ENCODE results near the gene KMT2B.

The KMT2B gene

GRCh38 chr19:35740423-35741202 is 22.8 kb downstream of the KMT2B start:
- Histone ChIP-seq H3K27me3 (ENCODE audit: control insufficient read depth, insufficient read depth, low read length) (no peaks in the 10 kb centered on the region), H3K9me3 (ENCODE audit: control insufficient read depth, low read length) (no peaks in the 10 kb centered on the region), H3K36me3 (ENCODE audit: control insufficient read depth, insufficient read depth, low read length) (peaks cover 4% of the 10 kb centered on the region), H3K9ac (ENCODE audit: low read length) (peak overlapping the region; percentile 52), H3K4me3 (ENCODE audit: low read length) (peak overlapping the region; percentile 69), H3K4me1 (ENCODE audit: control insufficient read depth, insufficient read depth, low read length) (peaks cover 18% of the 10 kb centered on the region)

- peaks cover 4% of the 10 kb centered on the region for H3K36me3 ChIP-seq (ENCODE audit: control insufficient read depth, insufficient read depth, low read length)
- peak overlapping the region; percentile 52 for H3K9ac ChIP-seq (ENCODE audit: low read length)
- peak overlapping the region; percentile 69 for H3K4me3 ChIP-seq (ENCODE audit: low read length)
- no peaks in the 10 kb centered on the region for H3K9me3 ChIP-seq (ENCODE audit: control insufficient read depth, low read length)
- no peaks in the 10 kb centered on the region for H3K27me3 ChIP-seq (ENCODE audit: control insufficient read depth, insufficient read depth, low read length)
- H3K4me1 ChIP-seq (ENCODE audit: control insufficient read depth, insufficient read depth, low read length) = peaks cover 23% of the 10 kb centered on the region
Observed at GRCh38 chr19:35741203-35741515, 23.4 kb downstream of the KMT2B start.

DNA sequence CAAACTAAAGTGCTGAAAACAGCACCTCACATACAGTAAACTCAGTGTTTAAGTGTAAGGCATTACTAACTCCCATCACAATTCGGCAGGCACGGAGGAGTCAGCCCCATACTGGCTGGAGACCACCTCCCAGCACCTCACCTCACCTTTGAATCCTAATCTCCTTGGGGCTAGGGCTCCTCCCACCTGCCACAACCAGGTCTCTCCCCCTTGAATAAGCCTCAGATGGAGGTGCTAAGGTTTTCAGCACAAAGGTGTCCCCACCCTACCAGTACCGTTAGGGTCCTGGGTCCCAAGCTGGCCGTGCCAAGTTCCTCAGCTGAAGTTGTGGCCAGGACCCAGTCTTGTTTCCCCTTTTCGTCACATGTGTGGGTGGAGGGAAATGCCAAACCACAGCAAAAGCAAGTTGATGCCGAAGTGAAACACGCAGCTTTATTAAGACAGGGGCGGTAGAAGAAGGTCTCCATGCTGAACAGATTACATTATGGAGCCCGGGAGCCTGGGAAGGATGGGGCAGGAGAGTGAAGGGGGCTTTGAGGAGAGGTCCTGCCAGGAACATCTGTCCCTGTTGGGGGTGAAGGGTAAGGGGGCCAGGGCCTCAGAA is 24.4 kb downstream of the KMT2B start, which contains the start of gene IGFLR1:
Gene IGFLR1 (minus strand): TSS at position 332 of the 604 bp plus-strand sequence. CDS start 1,272 bp downstream, outside the sequence.
- Histone ChIP-seq H3K27me3 (ENCODE audit: control insufficient read depth, insufficient read depth, low read length) (no peaks in the 10 kb centered on the region), H3K4me1 (ENCODE audit: control insufficient read depth, insufficient read depth, low read length) (peaks cover 27% of the 10 kb centered on the region), H3K36me3 (ENCODE audit: control insufficient read depth, insufficient read depth, low read length) (no peaks in the 10 kb centered on the region), H3K4me3 (ENCODE audit: low read length) (no peak within 1 kb of the TSS), H3K9me3 (ENCODE audit: control insufficient read depth, low read length) (no peaks in the 10 kb centered on the region), H3K9ac (ENCODE audit: low read length) (no peak within 1 kb of the TSS)

DNA sequence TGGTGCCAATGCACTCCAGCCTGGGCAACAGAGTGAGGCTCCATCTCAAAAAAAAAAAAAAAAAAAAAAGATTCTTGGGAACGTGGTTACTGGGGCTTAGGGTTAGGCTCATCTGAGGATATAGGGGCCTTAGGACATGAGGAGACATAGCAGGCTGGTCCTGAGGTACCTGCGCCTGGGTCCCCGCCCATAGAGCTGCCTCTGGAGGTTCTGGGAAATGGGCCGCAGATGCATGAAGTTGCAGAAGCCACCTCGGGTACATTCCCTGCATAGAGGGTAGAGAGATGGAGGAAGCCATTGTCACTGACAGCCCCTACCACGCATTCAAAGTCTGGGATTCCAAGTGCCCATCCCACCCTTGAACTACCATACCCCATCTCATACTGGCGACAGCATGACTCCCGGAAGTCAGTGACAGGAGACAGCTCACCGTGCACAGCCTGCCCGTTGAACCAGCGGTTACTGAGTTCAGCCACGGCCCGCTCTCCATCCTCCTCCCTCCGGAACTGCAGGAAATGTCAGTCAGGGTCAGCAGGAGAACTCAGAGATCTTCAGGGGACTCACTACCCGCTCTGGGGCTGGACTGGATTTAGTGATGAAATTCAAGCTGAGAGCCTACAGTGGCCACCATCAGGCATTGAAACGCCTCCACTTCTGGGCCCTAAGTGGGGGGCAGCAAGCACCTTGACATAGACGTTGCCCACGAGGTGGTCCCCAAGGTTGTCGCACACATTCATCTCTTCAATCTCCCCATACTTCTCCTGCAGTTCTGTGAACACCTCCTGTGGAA is 26.0 kb downstream of the KMT2B start:
- Histone ChIP-seq H3K4me3 (ENCODE audit: low read length) (peak overlapping the region; percentile 26), H3K36me3 (ENCODE audit: control insufficient read depth, insufficient read depth, low read length) (no peaks in the 10 kb centered on the region), H3K4me1 (ENCODE audit: control insufficient read depth, insufficient read depth, low read length) (peaks cover 33% of the 10 kb centered on the region), H3K27me3 (ENCODE audit: control insufficient read depth, insufficient read depth, low read length) (no peaks in the 10 kb centered on the region), H3K9me3 (ENCODE audit: control insufficient read depth, low read length) (no peaks in the 10 kb centered on the region), H3K9ac (ENCODE audit: low read length) (no peak overlapping the region)

GRCh38 chr19:35744430-35745327 is 26.9 kb downstream of the KMT2B start:
- Histone ChIP-seq H3K27me3 (ENCODE audit: control insufficient read depth, insufficient read depth, low read length) (no peaks in the 10 kb centered on the region), H3K4me3 (ENCODE audit: low read length) (peak overlapping the region; percentile 26), H3K4me1 (ENCODE audit: control insufficient read depth, insufficient read depth, low read length) (peaks cover 37% of the 10 kb centered on the region), H3K9me3 (ENCODE audit: control insufficient read depth, low read length) (no peaks in the 10 kb centered on the region), H3K9ac (ENCODE audit: low read length) (peak overlapping the region; percentile 96), H3K36me3 (ENCODE audit: control insufficient read depth, insufficient read depth, low read length) (no peaks in the 10 kb centered on the region)

DNA sequence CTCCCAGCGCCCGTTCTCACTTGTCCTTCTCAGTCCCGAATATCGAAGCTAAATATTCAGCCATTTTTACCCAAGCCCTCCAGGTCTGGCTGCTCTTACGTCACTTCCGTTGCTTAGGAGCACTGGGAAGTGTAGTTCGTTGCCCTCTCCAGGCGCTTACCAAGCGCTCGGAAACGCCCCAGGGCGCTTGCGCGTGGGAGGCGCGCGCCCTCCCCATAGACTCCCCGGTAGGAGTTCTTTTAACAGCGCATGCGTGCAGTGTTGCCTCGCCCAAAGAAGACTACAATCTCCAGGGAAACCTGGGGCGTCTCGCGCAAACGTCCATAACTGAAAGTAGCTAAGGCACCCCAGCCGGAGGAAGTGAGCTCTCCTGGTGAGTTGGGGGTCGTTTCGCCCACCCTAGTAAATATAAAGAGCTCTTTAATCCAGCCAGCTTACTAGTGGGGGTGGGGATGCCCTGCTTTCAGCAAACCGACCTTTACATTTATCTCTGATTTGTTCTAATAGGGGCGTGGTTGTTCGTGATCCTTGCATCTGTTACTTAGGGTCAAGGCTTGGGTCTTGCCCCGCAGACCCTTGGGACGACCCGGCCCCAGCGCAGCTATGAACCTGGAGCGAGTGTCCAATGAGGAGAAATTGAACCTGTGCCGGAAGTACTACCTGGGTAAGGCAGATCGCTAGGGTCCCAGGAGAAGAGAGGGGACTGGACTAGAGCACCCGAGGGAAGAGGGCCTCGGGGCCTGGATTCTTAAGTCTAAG is 27.7 kb downstream of the KMT2B start, which contains the start of the genes PSENEN and U2AF1L4:
Gene PSENEN (plus strand): TSS at position 324 of the 759 bp plus-strand sequence. CDS start 280 bp downstream, at position 604.
Gene U2AF1L4 (minus strand): TSS at position 91 of the 759 bp plus-strand sequence. CDS start 27 bp downstream, at position 64.
- Histone ChIP-seq H3K4me3 (ENCODE audit: low read length) (peak within 1 kb of the TSS; percentile 85), H3K36me3 (ENCODE audit: control insufficient read depth, insufficient read depth, low read length) (no peaks in the 10 kb centered on the region), H3K9me3 (ENCODE audit: control insufficient read depth, low read length) (no peaks in the 10 kb centered on the region), H3K27me3 (ENCODE audit: control insufficient read depth, insufficient read depth, low read length) (no peaks in the 10 kb centered on the region), H3K9ac (ENCODE audit: low read length) (peak within 1 kb of the TSS; percentile 96), H3K4me1 (ENCODE audit: control insufficient read depth, insufficient read depth, low read length) (peaks cover 31% of the 10 kb centered on the region)

GRCh38 chr19:35746087-35746462 is 28.3 kb downstream of the KMT2B start:
- no peaks in the 10 kb centered on the region for H3K27me3 ChIP-seq (ENCODE audit: control insufficient read depth, insufficient read depth, low read length)
- H3K9me3 ChIP-seq (ENCODE audit: control insufficient read depth, low read length) = no peaks in the 10 kb centered on the region
- peak overlapping the region; percentile 85 for H3K4me3 ChIP-seq (ENCODE audit: low read length)
- peak overlapping the region; percentile 96 for H3K9ac ChIP-seq (ENCODE audit: low read length)
- no peaks in the 10 kb centered on the region for H3K36me3 ChIP-seq (ENCODE audit: control insufficient read depth, insufficient read depth, low read length)
- peaks cover 31% of the 10 kb centered on the region for H3K4me1 ChIP-seq (ENCODE audit: control insufficient read depth, insufficient read depth, low read length)

DNA sequence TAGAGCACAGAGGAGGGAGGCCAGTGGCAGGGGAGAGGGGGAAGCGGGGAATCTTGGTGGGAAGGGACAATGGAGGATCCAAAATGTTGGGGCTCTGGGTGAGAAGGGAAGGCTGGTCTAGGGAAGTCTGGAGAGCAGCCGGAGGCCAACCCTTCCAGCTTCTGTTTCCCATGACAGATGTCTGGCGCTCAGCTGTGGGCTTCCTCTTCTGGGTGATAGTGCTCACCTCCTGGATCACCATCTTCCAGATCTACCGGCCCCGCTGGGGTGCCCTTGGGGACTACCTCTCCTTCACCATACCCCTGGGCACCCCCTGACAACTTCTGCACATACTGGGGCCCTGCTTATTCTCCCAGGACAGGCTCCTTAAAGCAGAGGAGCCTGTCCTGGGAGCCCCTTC is 28.7 kb downstream of the KMT2B start:
- Histone ChIP-seq H3K4me1 (ENCODE audit: control insufficient read depth, insufficient read depth, low read length) (peaks cover 31% of the 10 kb centered on the region), H3K9me3 (ENCODE audit: control insufficient read depth, low read length) (no peaks in the 10 kb centered on the region), H3K4me3 (ENCODE audit: low read length) (no peak overlapping the region), H3K9ac (ENCODE audit: low read length) (peak overlapping the region; percentile 96), H3K27me3 (ENCODE audit: control insufficient read depth, insufficient read depth, low read length) (no peaks in the 10 kb centered on the region), H3K36me3 (ENCODE audit: control insufficient read depth, insufficient read depth, low read length) (no peaks in the 10 kb centered on the region)

GRCh38 chr19:35748106-35749020 is 30.6 kb downstream of the KMT2B start, which contains the start of gene LIN37:
LIN37 (plus strand) TSS chr19:35748576; CDS start chr19:35748725, 149 bp downstream.
- Histone ChIP-seq H3K9ac (ENCODE audit: low read length) (peak within 1 kb of the TSS; percentile 93), H3K4me3 (ENCODE audit: low read length) (peak within 1 kb of the TSS; percentile 100), H3K9me3 (ENCODE audit: control insufficient read depth, low read length) (no peaks in the 10 kb centered on the region)

DNA sequence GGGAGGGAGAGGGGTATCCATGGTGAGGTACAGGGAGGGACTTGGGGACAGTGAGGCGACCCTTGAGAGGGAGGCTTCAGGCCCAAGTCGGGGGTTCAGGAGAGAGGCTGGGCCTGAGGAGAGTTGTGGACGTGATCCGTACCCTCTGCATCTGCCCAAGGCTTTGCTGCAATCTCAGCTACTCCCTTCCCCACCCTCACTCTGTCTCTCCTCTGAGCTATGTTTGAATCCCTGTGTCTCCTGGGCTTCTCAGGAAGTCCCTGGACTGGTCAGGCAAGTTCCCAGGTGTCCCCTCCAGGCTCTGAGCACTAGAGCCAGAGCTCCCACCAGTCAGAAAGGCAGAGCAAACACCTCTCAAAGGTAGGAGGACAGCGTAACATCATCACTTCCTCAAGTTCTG is 32.4 kb downstream of the KMT2B start:
- no peaks in the 10 kb centered on the region for H3K9me3 ChIP-seq (ENCODE audit: control insufficient read depth, low read length)
- H3K36me3 ChIP-seq (ENCODE audit: control insufficient read depth, insufficient read depth, low read length) = peaks cover 12% of the 10 kb centered on the region
- H3K4me3 ChIP-seq (ENCODE audit: low read length) = no peak overlapping the region
- H3K27me3 ChIP-seq (ENCODE audit: control insufficient read depth, insufficient read depth, low read length) = peaks cover 2% of the 10 kb centered on the region
- peaks cover 26% of the 10 kb centered on the region for H3K4me1 ChIP-seq (ENCODE audit: control insufficient read depth, insufficient read depth, low read length)
- H3K9ac ChIP-seq (ENCODE audit: low read length) = no peak overlapping the region

More at GRCh38 chr19:35748106-35749020, 30.6 kb downstream of the KMT2B start, which contains the start of gene LIN37:
- peaks cover 31% of the 10 kb centered on the region for H3K4me1 ChIP-seq (ENCODE audit: control insufficient read depth, insufficient read depth, low read length)
- H3K27me3 ChIP-seq (ENCODE audit: control insufficient read depth, insufficient read depth, low read length) = no peaks in the 10 kb centered on the region
- peaks cover 9% of the 10 kb centered on the region for H3K36me3 ChIP-seq (ENCODE audit: control insufficient read depth, insufficient read depth, low read length)
